Stimulated activated naive CD8-positive, alpha-beta T cell treated with anti-CD3 and anti-CD28 coated beads, Interleukin-15, Interleukin-2, amounts not matched to agents 100 U/mL and 50 U/mL, for 24 hours (primary cell): ENCODE measurements around the gene DGKI.

Experiments
- ATAC-seq: fragments of 150-1000 bp; cut with Tn5 transposase; one replicate; pipeline ENCODE4 v1.10.0; 2021
- DNase-seq: peaks from one replicate; pipeline ENCODE4 v3.0.0; 2021

DGKI gene

GRCh38 chr7:137342828-137343261 lies 503.9 kb downstream of the DGKI start:
- no peak for ATAC-seq
- DNase-seq: no peak

GRCh38 chr7:137342265-137342664 lies 504.5 kb downstream of the DGKI start:
- DNase-seq (no peak), ATAC-seq (no peak)

- DNase-seq (no peak), ATAC-seq (no peak)
Measured at GRCh38 chr7:137337902-137338301, 508.9 kb downstream of the DGKI start.

- ATAC-seq: no peak
- DNase-seq: no peak
Measured at GRCh38 chr7:137335814-137336213, 511.0 kb downstream of the DGKI start.

GRCh38 chr7:137331378-137331777 lies 515.4 kb downstream of the DGKI start:
- no peak for ATAC-seq
- no peak for DNase-seq
